GM19328 (cell line): ENCODE results near the gene FOXQ1.

Experiments
- ATAC-seq: cut with Tn5 transposase; IDR thresholded peaks from one replicate; pipeline ENCODE4 v1.9.1; 2021; ENCODE audit warnings: mild to moderate bottlenecking, moderate library complexity; ENCODE audit not compliant: unreplicated experiment

Gene FOXQ1, protein sequence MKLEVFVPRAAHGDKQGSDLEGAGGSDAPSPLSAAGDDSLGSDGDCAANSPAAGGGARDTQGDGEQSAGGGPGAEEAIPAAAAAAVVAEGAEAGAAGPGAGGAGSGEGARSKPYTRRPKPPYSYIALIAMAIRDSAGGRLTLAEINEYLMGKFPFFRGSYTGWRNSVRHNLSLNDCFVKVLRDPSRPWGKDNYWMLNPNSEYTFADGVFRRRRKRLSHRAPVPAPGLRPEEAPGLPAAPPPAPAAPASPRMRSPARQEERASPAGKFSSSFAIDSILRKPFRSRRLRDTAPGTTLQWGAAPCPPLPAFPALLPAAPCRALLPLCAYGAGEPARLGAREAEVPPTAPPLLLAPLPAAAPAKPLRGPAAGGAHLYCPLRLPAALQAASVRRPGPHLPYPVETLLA

DNA sequence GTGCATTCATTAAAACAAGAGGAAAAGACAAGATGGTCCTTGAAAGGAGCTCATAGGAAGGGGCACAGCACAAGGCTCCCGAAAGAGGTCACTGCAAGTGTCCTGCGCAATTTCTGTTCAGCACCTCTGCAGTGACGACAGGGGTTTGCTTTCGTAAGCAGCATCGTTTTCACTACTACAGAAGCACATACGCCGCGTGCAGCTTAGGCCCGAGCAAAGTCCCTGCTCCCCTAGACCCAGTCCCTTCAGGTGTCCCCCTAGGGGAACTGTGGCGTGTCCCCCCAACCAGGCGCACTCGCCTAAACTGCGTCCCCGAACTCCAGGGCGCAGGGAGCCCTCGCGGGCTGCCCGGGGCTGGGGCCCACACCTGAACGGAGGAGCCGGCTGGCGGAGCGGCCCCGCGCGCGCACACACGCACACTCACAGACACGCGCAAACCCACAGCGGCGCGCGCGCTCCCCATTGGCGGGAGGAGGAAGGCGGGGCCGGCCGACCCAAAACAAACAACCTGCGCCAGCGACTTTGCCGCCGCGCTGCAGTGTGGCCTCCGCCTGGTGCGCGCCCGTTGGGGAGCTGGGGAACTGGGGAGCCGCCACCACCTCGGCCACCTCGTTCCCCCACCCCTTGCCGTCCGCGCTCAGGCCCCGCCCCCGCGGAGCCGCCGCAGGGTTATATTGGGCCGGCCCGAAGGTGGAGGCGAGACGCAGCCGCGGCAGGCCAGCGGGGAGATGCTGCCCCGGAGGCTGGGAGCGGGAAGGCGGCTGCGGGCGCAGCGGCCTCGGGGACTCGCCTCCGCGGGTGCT is at the start of gene FOXQ1:
Gene FOXQ1, plus strand, starts transcription at position 699 of the 803 bp plus-strand sequence. CDS start 607 bp downstream, outside the sequence.
- ATAC-seq = no peak

- ATAC-seq = no peak
Observed at GRCh38 chr6:1262704-1263038, 49.2 kb upstream of the FOXQ1 start.

DNA sequence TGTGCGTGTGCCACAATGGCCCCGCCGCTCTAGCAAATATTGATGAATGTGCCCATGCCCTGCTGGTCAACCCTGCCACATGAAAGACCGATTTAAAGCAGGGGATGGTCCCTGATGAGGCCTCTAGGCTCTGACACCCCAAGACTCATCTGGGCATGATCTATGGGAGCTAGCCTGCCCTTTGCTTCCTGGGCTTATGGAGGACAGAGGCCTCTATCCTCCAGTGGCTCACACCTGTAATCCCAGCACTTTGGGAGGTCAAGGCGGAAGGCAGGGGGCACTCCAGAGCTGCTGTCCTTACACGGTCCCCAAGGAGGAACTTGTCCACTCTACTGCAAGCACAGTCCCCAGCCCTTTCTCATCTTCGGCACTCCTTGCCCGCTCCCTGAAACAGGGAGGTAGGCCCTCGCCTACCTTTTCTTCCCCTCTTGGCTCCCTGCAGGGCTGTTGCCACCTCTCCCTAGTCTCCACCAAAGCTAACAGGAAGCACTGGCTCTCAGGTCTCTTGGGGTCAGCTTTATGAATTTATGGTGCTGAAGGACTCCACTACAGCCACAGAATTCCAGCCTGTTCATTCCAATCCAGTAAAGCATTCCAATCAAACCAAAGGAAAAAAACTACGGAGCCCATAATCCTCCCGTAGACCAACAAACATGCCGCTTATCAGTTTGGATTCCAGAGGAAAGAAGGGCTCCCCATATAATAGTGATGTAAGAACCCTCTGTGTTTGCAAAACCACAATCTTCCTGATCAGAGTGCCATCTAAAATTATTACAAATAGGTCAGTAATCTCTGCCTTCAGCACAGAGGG is 48.7 kb upstream of the FOXQ1 start:
- ATAC-seq = no peak

DNA sequence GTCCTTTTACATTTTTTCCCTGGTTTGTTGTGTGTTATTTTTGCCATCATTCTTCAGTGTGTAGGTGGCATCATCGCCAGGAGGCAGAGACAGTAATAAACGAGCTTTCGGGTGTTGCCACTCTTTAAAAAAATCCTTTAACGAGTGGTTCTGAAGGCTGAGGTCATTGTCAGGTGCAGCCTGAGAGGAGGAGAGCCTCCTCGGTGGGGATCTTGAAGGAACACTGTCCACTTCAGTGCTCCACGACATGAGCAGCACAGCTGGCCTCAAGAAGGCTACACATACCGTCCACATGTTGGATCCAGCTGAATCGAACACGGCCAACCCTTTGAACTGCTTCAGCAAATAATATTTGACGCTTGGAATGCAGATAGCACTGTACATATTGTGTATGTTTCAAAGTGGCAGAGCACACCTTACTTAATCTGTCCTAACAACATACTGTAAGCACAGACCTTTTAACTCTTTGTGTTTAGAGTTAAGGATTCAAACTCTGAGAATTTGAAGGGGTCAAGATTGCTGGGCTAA is 48.0 kb upstream of the FOXQ1 start:
- no peak for ATAC-seq

GRCh38 chr6:1264619-1265445 is 47.1 kb upstream of the FOXQ1 start:
- no peak for ATAC-seq

GRCh38 chr6:1266686-1267056 is 45.2 kb upstream of the FOXQ1 start:
- ATAC-seq = no peak

DNA sequence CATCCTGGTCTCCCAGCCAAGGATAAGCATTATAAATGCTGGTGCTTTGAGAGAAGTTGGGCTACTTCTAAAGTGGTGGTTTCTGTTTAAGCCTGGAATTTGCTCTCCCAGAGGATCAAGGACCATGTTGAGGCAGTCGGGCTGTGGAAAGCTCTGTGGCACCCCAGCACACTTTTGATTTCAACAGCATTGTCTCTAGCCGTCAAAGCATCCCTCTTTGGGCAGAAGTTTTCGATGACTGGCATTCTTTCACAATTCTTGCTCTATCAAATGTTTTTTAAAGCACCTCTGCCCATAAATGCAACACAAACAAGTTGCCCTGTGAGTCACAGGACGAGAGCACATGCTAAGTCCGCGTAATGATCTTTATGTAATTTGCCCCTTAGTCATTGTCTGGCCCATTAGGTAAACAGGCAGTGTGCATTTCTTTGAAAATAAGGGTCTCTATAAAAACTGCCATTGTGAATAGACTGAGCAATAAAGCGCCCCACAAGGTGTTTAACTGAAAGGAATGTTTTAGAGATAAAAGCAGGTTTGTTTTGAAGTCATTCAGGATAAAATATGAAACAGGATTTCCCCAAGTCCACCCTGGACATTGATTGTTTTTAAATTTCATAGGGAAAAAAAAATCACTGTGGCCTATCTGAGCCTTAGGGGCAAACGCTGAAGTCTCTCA is 44.7 kb upstream of the FOXQ1 start:
- ATAC-seq = no peak

GRCh38 chr6:1267790-1268762 is 43.8 kb upstream of the FOXQ1 start:
- ATAC-seq = no peak

- ATAC-seq = no peak
Observed at GRCh38 chr6:1271071-1271763, 40.7 kb upstream of the FOXQ1 start.

GRCh38 chr6:1278061-1278720 is 33.7 kb upstream of the FOXQ1 start:
- ATAC-seq = no peak

DNA sequence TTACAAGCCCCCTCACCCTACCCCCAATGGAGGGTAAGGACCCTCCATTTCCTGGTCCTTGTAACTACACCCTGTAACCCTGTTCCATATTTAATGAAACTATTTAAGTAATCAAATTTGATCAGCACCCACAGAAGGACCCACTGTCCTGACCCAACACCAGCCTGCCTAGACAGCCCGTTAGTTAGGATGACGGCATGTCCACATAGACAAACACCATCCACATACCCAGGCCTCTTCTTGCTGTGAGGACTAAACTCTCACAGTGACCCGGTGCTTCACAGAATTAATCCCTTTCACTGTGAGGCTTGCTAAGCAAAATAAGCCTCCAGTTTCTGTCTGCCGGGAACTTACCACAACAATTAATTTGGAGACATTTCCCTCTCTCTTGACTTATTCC is 32.8 kb upstream of the FOXQ1 start:
- no peak for ATAC-seq

DNA sequence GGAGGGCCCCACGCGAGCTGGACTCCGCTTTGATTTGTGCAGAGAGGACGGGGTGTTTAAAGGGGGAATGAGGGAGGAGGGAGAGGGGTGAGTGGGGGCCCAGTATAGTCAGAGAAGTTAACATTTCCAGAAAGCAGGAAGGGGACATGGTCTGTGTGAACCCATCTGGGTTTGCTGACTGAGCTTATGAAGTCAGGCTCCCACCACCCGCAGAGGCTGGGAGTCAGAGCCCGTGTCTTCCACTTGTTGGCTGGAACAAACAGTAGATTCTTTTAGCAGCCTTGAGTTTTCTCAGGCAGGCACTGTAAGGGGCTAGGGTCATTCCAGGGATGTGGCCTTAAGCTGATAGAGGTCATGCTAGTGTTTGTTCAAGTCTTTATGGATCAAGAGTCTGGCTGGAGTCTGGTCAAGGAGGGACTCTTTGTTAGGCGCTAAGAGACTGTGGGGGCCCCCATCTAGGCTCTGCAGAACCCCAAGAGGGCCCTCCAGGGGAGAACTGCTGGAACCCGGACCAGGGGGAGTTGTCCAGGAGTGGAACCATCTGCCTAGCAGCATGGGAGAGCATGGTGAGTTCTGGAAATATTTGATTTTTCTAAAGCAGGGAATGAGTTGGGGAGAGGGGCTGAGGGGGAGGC is 31.1 kb upstream of the FOXQ1 start:
- ATAC-seq = no peak

DNA sequence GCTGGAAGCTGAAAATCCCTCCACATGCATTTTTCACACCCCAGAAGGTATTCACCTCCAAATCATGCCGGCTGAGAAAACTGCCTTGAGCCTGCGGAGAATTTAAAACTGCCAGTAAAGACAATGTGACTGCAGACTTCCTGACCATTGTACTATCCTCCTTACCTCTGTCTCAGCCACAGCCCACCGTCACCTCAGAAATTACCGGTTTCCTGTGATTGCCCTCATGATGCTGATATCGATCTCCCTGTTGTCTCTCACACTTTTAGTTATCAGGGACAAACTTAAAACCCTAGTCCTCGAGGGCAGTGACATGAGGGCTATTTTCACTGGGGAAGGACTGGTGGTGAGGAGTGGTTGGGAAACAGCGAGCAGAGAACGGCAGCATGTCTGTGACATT is 30.2 kb upstream of the FOXQ1 start:
- no peak for ATAC-seq

DNA sequence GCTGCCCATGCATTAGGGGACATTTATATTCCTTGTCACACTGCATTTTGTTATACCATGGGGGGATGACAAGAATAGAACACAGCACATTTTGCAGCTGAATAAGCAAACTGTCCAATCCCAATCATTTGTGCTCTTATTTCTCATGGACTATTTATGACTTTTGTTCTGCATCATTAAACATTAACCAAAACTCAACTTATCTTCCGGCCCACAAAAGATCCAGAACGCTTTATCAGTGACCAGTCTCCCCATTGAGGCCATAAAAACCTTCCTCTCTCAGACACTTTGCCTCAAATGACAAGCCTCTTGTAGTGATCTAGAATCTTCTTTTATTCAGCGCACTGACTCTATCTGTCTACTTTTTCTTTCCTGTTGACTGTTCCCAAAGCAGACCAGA is 28.4 kb upstream of the FOXQ1 start:
- no peak for ATAC-seq

GRCh38 chr6:1285556-1285955 is 26.3 kb upstream of the FOXQ1 start:
- ATAC-seq = no peak

- no peak for ATAC-seq
Observed at GRCh38 chr6:1285956-1286355, 25.9 kb upstream of the FOXQ1 start.

- no peak for ATAC-seq
Observed at GRCh38 chr6:1287103-1287591, 24.8 kb upstream of the FOXQ1 start.
